Smooth muscle cell (in vitro differentiated cells): Measurements from ENCODE around the gene CHRNE. TPM values are rescaled to one million over a fixed set of nuclear protein-coding genes. Genes with fewer than 3 reads are reported as not detected.

Source experiments
- DNase-seq: peaks from one replicate; lab custom pipeline; 2025; ENCODE audit not compliant: unreplicated experiment; lab: John Stamatoyannopoulos, UW
- H2AFZ ChIP-seq: fragments of 200-600 bp; sonication (generic); 2 replicates; pipeline ENCODE4 v1.6.0; 2016; ENCODE audit warnings: antibody characterized with exemption, low read depth, mild to moderate bottlenecking
- H3F3A ChIP-seq: fragments of 200-600 bp; sonication (generic); 2 replicates; pipeline ENCODE4 v1.6.0; 2017; ENCODE audit warnings: antibody characterized with exemption, low read depth
- H3K27ac ChIP-seq: fragments of 200-600 bp; sonication (generic); 2 replicates; pipeline ENCODE4 v1.5.1; 2016; ENCODE audit warnings: low read depth, mild to moderate bottlenecking
- H3K27me3 ChIP-seq: fragments of 200-600 bp; sonication (generic); 2 replicates; pipeline ENCODE4 v1.6.1; 2016; ENCODE audit warnings: low read depth, mild to moderate bottlenecking
- H3K36me3 ChIP-seq: fragments of 200-600 bp; sonication (generic); 2 replicates; pipeline ENCODE4 v1.5.1; 2016; ENCODE audit warnings: low read depth
- H3K4me1 ChIP-seq: fragments of 200-600 bp; sonication (generic); 2 replicates; pipeline ENCODE4 v1.5.1; 2016; ENCODE audit warnings: low read depth
- H3K4me2 ChIP-seq: fragments of 200-600 bp; sonication (generic); 2 replicates; pipeline ENCODE4 v1.6.0; 2016; ENCODE audit warnings: mild to moderate bottlenecking
- H3K4me3 ChIP-seq: fragments of 200-600 bp; sonication (generic); 2 replicates; pipeline ENCODE4 v1.5.1; 2016; ENCODE audit warnings: mild to moderate bottlenecking
- H3K79me2 ChIP-seq: fragments of 200-600 bp; sonication (generic); 2 replicates; pipeline ENCODE4 v1.6.0; 2016; ENCODE audit warnings: low read depth, mild to moderate bottlenecking
- H3K9ac ChIP-seq: fragments of 200-600 bp; sonication (generic); 2 replicates; pipeline ENCODE4 v1.6.0; 2016; ENCODE audit warnings: low read depth
- H3K9me3 ChIP-seq: fragments of 200-600 bp; sonication (generic); replicated peaks from 2 replicates; pipeline ENCODE4 v1.5.1; 2016; ENCODE audit warnings: low read depth
- H4K20me1 ChIP-seq: fragments of 200-600 bp; sonication (generic); 2 replicates; pipeline ENCODE4 v1.6.0; 2016; ENCODE audit warnings: low read depth
- WGBS: methylation state at CpG from one replicate; pipeline ENCODE4 v1.1.7; 2016; ENCODE audit warnings: low lambda C conversion rate; 5-methylcytosine and 5-hydroxymethylcytosine counted together
- polyA plus RNA-seq: library from polyadenylated mRNA; unstranded; fragments of >200 nt; fragmentation: Nextera tagmentation; extraction: Ambion mirVana; gene quantifications from 2 replicates; pipeline ENCODE4 v1.2.1, GENCODE V29; 2016
- total RNA-seq: library from RNA; depleted of rRNA; stranded (reverse); fragments of >200 nt; gene quantifications from 2 replicates; pipeline ENCODE4 v1.2.3, GENCODE V29; 2014
- TF ChIP-seq, protein P1 (sequence below): fragments of 200-600 bp; sonication (generic); IDR thresholded peaks from 2 replicates; pipeline ENCODE4 v1.5.1; 2017; ENCODE audit warnings: borderline replicate concordance, mild to moderate bottlenecking, antibody characterized with exemption; ENCODE audit not compliant: insufficient read depth, poor library complexity, severe bottlenecking

CHRNE gene
- total and polyA plus RNA-seq, 2 experiments from 2014 or later, result 1.7 to 2.7 TPM

DNA sequence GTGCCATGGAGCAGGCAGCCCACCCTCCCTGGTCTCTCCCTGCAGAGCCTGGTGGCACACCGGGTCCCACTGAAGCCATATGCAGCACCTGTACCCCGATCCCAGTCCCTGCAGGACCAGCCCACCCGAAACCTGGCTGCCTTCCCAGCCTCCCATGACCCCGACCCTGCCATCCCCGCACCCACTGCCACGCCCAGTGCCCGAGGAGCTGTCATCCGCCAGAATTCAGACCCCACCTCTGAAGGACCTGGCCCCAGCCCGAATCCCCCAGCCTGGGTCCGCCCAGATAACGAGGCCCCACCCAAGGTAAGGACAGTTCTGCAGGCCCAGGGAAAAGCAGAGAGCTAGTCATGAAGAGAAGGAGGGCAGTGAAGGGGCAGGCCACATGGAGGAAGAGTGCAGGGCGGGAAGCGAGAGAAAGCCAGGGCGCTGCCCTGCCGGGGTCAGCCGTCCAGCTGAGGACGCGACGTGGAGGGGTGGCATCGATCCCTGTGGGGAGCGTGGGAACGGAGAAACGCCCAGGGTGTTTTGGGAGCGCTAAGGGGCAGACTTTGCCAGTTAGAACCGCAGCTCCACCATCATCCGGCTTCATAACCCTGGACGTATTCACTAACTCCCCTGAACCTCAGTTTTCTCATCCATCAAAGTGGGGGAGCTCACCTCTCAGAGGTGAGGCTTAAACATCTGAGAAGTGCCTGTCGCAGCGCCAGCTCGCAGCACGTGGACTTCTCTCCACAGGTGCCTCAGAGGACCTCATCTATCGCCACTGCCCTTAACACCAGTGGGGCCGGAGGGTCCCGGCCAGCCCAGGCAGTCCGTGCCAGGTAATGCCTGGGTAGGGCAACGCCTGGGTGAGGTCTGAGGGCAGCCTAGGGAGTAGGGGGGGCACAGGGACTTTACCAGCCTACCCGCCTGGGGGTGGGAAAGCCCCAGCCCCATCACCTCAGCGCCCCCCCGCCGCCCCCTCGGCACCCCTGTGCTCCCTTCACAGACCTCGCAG lies 11.2 kb downstream of the CHRNE start:
- H3K9me3 ChIP-seq, result no peaks in the 10 kb centered on the region

DNA sequence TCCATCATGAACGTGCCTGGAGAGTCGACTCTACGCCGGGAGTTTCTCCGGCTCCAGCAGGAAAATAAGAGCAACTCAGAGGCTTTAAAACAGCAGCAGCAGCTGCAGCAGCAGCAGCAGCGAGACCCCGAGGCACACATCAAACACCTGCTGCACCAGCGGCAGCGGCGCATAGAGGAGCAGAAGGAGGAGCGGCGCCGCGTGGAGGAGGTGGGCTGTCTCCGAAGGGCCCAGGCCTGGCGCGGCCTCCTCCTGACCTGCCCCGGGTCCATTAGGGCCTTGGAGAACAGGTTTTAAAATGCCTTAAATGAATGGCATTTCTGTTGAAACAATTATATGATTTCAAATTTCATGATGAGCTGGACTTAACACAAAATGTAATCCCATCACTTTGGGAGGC lies 15.3 kb downstream of the CHRNE start:
- no peak overlapping the region for H3K4me3 ChIP-seq
- H3K27me3 ChIP-seq, result no peaks in the 10 kb centered on the region
- no peak for DNase-seq
- H3K9me3 ChIP-seq, result no peaks in the 10 kb centered on the region
- no peaks in the 10 kb centered on the region for H3F3A ChIP-seq
- no peak overlapping the region for H2AFZ ChIP-seq
- WGBS, result 96% methylated on average over 18 of the region's 18 CpGs
- no peaks in the 10 kb centered on the region for H3K36me3 ChIP-seq
- no peak overlapping the region for H3K27ac ChIP-seq
- H3K4me1 ChIP-seq, result no peaks in the 10 kb centered on the region
- H3K79me2 ChIP-seq, result no peaks in the 10 kb centered on the region
- TF ChIP-seq, protein P1, sequence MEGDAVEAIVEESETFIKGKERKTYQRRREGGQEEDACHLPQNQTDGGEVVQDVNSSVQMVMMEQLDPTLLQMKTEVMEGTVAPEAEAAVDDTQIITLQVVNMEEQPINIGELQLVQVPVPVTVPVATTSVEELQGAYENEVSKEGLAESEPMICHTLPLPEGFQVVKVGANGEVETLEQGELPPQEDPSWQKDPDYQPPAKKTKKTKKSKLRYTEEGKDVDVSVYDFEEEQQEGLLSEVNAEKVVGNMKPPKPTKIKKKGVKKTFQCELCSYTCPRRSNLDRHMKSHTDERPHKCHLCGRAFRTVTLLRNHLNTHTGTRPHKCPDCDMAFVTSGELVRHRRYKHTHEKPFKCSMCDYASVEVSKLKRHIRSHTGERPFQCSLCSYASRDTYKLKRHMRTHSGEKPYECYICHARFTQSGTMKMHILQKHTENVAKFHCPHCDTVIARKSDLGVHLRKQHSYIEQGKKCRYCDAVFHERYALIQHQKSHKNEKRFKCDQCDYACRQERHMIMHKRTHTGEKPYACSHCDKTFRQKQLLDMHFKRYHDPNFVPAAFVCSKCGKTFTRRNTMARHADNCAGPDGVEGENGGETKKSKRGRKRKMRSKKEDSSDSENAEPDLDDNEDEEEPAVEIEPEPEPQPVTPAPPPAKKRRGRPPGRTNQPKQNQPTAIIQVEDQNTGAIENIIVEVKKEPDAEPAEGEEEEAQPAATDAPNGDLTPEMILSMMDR, result no peak
- no peaks in the 10 kb centered on the region for H4K20me1 ChIP-seq
- H3K4me2 ChIP-seq, result no peak overlapping the region
- H3K9ac ChIP-seq, result no peak overlapping the region

More for the DNA sequence above, 11.2 kb downstream of the CHRNE start:
- Histone ChIP-seq H3K27ac (no peak overlapping the region), H3K4me1 (no peaks in the 10 kb centered on the region), H3K9ac (no peak overlapping the region), H2AFZ (no peak overlapping the region), H4K20me1 (no peaks in the 10 kb centered on the region), H3K79me2 (no peaks in the 10 kb centered on the region), H3F3A (no peaks in the 10 kb centered on the region), H3K4me3 (no peak overlapping the region), H3K27me3 (no peaks in the 10 kb centered on the region), H3K36me3 (no peaks in the 10 kb centered on the region), H3K4me2 (no peak overlapping the region)
- DNase-seq, result no peak
- TF ChIP-seq, protein P1, result no peak
- 97% methylated on average over 36 of the region's 42 CpGs for WGBS

GRCh38 chr17:4886830-4887229 lies 16.1 kb downstream of the CHRNE start:
- Histone ChIP-seq H3K4me3 (no peak overlapping the region), H3K4me1 (no peaks in the 10 kb centered on the region), H3K9ac (no peak overlapping the region), H3F3A (no peaks in the 10 kb centered on the region), H4K20me1 (no peaks in the 10 kb centered on the region), H3K27ac (no peak overlapping the region), H3K9me3 (no peaks in the 10 kb centered on the region), H3K4me2 (no peak overlapping the region), H3K36me3 (no peaks in the 10 kb centered on the region), H2AFZ (no peak overlapping the region), H3K27me3 (no peaks in the 10 kb centered on the region), H3K79me2 (no peaks in the 10 kb centered on the region)
- WGBS, result over 99% methylated on average over 12 of the region's 12 CpGs
- no peak for DNase-seq
- TF ChIP-seq, protein P1, result no peak
